Measurements from ENCODE around the gene SPTLC3.
A peak's percentile ranks its signal among the peaks of the same experiment; 100 is the strongest.

Gene SPTLC3

GRCh38 chr20:12966468-12967085 is 42.2 kb upstream of the SPTLC3 start:
- peak; percentile 47 for TF ChIP-seq CTCF (IDR thresholded peaks at IDR 0.05; ENCODE audit: low read depth, low read length)
- DNase-seq (ENCODE audit: extremely low read depth, low read depth) = peak; percentile 10

- TF ChIP-seq CTCF (IDR thresholded peaks at IDR 0.05; ENCODE audit: low read depth, low read length) = no peak
- no peak for DNase-seq (ENCODE audit: extremely low read depth, low read depth)
Measured at GRCh38 chr20:12967932-12968331, 40.8 kb upstream of the SPTLC3 start.

GRCh38 chr20:12968472-12968871 is 40.3 kb upstream of the SPTLC3 start:
- TF ChIP-seq CTCF (IDR thresholded peaks at IDR 0.05; ENCODE audit: low read depth, low read length) = no peak
- no peak for DNase-seq (ENCODE audit: extremely low read depth, low read depth)

GRCh38 chr20:12969071-12969669 is 39.6 kb upstream of the SPTLC3 start:
- no peak for DNase-seq (ENCODE audit: extremely low read depth, low read depth)

GRCh38 chr20:12970372-12970821 is 38.4 kb upstream of the SPTLC3 start:
- peak; percentile 63 for TF ChIP-seq CTCF (IDR thresholded peaks at IDR 0.05; ENCODE audit: low read depth, low read length)
- peak; percentile 5 for DNase-seq (ENCODE audit: extremely low read depth, low read depth)

More at GRCh38 chr20:12969071-12969669, 39.6 kb upstream of the SPTLC3 start:
- no peak for TF ChIP-seq CTCF (IDR thresholded peaks at IDR 0.05; ENCODE audit: low read depth, low read length)

GRCh38 chr20:12975833-12976608 is 32.8 kb upstream of the SPTLC3 start:
- no peak for DNase-seq (ENCODE audit: extremely low read depth, low read depth)
- TF ChIP-seq CTCF (IDR thresholded peaks at IDR 0.05; ENCODE audit: low read depth, low read length) = no peak

Measured in AG09319 (cell line).